GM21515 (cell line): ENCODE results near the gene PRSS38.

Experiments used
- ATAC-seq: cut with Tn5 transposase; IDR thresholded peaks from one replicate; pipeline ENCODE4 v1.9.1; 2021; ENCODE audit not compliant: unreplicated experiment

The PRSS38 gene

DNA sequence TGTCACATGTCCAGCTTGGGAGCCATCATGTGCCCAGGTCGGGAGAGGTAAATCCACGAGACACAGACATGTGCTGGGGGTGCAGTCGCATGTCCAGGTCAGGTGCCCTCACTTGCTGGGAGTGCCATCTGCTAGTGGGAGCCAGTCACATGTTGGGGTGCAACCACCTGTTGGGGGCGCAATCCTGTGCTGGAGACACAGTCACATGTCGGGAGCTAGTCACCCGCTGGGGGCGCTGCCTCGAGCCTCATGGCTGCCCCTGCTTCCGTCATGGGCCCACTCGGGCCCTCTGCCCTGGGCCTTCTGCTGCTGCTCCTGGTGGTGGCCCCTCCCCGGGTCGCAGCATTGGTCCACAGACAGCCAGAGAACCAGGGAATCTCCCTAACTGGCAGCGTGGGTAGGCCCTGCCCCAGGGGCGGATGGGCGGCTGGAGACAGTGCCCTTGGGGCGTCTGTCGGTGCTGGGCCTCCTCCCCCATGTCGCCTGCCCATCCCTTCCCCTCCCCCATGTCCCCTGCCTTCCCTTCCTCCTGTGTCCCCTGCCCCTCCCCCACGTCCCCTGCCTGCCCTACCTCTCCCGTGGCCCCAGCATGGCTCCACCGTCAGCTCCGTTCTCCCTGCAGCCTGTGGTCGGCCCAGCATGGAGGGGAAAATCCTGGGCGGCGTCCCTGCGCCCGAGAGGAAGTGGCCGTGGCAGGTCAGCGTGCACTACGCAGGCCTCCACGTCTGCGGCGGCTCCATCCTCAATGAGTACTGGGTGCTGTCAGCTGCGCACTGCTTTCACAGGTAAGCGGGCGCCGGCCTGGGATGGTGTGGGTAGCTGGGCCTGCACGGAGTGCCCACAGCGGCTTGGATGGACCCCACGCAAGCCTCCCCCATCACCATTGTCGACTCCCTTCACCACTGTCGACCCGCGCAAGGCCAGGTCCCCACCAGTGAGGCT lies at the start of gene PRSS38:
Gene PRSS38, plus strand, starts transcription at position 208 of the 942 bp plus-strand sequence. Its CDS starts 42 bp downstream, at position 250.
- no peak for ATAC-seq

DNA sequence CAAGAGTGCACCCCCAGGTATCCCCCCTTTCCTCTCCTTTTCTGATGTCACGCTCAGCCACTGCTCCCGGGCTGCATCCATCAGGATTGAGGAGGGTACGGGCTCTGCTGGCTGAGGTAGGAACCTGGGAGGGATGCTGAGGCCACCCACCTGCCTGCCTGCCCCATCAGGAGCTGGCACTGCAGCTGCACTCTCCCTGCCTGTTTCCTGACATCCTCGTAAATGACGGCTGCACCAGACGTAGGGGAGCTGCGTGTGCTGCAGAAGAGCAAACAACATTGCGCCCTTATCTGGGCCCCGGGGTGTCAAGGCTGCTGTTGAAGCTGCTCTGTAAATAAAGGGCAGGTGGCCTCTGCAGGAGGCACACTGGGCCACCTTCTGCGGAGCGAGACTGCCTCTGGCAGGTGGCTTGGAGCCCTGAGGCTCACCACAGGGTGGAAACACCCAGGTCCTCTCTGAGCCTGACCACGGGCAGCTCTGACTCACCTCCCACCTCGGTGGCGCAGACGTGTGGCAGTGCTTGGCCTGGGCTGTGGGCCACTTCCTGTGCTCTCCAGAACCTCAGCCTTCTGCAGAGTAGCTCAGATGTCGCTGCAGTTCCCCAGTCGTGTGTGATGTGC lies 49.4 kb upstream of the PRSS38 start:
- ATAC-seq = no peak

DNA sequence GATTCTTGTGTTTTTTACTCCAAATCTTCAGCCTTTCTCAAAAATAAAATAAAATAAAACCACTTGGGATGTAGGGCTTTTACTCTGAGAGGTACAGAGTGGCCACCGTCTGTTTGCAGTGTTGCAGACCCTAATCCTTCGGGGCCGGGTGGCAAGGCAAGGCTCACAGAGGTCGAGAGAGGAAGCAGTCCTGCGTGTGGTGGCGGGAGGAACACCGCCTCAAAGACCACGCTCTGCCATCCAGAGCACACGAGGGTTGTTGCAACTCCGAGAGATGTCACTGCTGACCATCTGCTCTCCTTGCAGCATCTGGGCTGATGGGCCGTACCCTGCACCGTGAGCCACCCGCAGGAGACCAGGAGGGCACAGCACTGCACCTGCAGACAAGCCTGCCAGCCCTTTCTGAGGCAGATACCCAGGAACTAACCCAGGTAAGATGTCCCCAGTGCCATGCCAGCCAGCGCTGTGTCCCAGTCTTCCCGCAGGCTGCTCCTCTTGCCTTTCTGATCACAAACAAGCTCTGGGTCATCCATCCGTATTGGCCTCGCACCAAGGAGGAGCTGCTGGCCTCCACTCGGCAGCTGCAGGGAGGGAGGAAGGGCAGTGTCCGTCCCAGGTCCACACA lies 48.7 kb upstream of the PRSS38 start:
- ATAC-seq = no peak

DNA sequence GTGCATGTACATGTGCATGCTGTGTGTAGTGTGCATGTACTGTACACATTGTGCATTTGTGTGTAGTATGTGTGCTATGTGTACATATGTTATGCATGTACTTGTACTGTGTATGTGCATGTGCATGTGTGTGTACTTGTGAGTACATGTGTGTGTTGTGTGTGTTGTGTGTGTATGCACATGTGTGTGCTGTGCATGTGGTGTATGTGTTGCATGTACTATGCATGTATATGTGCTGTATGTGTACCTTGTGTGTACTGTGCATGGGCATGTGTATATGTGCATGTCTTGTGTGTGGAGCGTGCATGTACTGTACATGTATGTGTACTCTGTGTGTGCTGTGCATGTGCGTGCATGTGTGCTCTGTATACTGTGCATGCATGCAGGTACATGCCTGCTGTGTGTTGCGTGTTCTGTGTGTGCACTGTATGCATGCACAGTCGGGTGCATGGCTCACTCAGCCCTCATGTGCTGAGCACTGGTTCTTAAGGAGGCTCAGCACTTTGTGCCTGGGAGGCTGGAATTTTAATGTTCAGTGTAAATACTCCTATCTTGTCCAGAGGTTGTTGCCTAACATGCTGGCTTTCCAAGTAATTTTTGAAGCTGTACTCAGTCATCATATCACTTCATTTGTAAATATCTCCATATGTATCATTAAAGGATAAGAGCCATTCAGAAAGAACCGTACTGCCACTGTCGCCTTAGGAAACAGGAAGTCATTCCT lies 47.9 kb upstream of the PRSS38 start:
- no peak for ATAC-seq

DNA sequence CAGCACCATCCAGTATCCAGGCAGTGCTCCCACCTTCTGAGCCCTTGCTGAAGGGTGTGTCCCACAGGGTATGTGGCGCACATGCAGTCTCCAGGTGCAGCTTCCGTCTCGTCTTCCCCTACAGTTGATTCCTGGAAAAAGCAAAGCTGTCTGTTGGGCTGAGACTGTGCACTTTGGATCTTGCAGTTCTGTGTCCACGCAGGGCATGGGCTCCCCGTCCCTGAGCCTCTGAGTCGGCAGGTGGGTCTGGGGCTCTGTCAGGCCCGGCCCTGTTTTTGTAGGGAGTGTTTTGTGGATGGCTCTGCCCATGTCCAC lies 47.4 kb upstream of the PRSS38 start:
- ATAC-seq = no peak

DNA sequence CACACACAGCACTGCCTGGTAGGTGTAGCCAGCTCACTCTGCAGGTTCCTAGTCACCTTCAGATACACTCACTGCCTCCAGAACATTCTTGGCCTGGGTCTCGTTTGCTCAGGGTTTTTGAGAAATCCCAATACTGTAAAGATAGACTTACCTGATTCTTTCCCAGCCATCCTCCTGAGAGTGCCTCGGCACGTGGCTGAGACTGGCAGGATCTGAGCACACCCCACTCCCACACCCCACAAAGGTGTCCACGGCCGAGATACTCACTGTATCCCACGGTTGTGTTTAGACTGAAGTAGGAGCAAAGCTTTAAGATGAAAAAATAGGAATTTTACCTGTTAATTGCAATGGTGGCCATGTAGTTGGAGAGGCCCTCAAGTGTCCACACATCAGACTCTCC lies 46.8 kb upstream of the PRSS38 start:
- no peak for ATAC-seq

DNA sequence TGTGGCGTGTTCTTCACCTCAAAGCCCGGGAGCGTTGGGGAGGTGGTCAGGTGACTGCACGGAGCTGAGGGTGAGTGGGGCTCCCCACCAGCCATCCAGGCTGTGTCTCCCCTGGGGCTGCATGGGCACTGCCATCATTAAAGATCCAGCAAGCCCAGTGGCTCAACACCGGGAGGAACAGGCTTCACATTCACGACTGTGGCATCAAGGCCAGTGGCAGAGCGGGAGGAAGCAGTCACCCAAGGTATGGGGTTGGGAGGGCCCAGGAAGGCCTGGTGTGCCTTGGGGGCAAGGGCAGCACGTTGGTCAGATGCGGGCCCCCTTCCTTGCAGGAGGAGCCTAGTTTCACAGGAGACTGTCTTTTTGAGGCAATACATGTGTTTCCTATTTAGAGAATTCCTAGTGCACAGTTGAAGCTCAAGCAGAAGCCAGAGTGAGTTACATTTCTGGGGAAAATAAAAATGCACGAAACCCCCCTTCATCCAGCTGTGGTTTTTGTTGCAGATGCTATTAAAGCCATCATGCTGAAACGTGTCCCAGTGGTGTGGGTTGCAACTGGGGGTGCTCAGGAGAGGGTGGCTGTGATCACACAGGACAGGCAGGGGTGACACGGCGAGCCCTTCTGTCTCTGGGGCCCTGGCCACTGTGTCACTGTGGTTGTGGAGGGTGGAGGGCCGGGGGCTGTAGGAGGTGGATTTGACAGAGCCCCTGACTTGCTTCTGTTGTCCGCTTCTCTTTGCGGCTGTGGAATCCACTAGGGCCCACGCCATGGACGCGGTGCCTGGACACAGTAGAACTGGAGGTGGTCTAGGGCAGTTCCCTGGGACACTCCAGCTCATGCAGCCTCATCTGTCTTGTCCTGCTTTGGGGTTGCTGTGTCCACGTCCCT lies 46.2 kb upstream of the PRSS38 start:
- no peak for ATAC-seq

DNA sequence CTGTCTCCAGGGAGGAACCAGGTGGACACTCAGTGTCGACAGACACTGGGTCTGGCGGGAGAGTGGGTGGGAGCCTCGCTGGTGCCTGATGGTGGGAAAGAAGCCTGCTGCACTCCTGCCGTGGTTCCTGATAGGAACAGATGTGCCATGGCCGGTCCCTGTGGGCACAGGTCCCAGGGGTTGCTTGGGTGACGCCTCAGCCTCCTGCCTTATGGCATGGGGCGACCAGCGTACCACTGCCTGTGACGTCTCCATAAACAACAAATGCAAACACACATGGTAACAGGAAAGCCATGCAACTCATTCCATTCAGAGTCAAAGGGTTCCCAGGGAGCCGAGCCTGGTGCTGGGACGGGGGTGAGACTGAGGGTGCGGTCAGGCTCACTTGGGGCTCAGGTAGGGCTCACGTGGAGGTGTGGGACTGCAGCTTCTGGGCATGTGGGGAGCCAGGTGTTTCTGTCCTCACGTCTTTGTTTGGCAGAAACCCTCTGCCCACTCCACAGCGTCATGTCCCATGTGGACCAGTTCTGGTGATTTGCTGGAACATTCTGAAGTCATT lies 45.5 kb upstream of the PRSS38 start:
- ATAC-seq = no peak

DNA sequence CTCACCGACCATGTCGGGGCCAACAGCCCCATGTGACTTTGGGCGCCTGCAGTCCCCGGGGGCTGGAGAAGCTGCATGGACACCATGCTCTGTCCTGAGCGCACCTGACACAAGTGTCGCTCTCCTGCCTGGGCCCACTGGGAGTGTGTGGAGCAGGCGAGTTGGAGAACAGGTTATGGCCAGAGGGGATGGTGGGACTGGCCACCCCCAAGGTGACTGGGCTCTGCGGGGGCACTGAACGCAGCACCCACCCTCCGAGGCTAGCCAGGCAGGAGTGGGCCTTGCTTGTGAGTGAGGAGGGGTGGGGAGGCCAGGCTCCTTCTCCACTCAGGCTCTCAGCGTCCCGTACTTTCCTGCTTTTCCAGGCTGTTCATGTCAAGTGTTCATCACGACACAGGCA lies 44.7 kb upstream of the PRSS38 start:
- no peak for ATAC-seq

DNA sequence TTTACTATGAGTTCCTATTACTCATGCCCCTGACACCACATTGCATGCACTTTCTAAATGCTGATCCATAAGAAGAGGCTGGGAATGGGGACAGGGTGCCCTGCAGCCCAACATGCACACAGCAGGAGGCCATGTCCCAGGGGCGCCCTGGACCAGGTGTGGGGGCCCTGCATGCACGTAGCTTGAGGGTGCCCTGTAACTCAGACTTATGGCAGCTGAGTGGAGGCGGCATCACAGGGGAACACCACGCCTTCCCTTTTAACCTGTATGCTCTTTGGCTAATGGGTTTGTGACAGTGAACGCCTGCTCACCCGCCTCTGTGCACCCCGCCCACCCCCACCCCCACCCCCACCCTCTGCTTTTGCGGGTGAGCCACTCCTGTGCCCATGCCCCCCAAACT lies 44.1 kb upstream of the PRSS38 start:
- ATAC-seq = no peak

DNA sequence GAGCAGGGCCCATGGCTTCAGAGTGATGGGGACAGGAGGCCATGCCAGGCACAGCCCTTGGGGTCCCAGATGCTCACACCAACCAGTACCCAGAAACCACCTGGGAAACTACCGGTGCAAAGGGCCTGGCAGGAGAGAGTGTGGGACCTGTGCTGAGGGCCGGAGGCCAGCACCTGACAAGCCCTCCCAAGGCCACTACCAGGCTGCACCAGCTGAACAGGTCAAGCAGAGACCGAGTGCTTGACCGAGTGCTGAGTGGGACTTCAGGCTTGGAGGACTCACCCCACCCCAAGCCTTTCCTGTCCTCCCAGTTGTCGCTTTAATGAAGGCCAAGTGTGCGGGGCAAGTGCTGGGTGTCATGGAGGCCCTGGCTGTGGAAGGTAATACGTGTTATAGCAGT lies 43.7 kb upstream of the PRSS38 start:
- ATAC-seq = no peak

DNA sequence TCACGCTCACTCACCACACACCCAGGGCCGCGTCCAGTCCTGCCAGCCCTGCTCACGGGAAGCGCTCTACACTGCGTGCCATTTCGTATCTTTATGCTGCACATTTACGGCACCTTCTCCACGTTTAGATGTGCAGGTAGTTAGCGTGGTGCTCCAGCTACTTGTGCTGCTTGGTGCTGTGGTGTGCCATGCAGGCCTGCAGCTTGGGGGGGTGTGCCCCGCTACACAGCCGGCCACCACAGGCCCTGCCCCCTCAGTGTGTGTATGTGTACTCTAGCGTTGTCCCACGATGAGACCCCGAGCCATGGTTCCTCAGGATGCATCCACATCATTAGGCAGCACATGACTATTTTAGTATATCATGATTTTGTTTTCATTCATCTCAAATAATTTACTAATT lies 41.9 kb upstream of the PRSS38 start:
- ATAC-seq = no peak

DNA sequence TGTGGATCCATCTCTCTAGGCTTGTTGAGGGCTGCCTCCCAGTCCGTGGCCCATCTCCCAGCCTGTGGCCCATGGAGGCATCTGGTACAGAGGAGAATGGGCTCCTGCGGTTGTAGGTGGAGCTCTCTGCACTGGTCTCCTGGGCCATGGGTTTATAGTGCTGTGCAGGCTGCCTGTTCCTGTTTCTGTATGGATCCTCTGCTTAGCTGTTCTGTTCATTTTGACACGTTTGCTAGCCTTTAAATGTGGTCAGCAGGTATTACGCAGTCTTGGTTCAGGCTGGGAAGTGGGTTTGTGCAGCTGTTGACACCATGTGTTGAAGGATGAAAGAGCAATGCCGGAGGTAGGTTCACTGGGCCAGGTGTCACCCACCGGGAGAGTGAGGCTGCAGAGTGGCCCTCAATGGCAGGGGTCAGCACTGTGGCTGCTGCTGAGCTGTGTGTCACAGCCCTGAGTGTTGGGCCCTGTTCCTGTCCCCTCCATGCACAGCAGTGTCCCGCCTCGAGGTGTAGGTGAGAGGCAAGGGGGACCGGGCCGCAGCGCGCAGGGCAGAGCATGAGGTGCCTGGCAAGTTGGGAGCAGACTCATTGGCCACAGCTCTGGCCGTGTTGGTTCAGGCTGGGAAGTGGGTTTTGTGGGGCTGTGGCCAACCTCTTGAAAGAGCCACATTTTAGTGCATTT lies 41.3 kb upstream of the PRSS38 start:
- ATAC-seq = no peak

DNA sequence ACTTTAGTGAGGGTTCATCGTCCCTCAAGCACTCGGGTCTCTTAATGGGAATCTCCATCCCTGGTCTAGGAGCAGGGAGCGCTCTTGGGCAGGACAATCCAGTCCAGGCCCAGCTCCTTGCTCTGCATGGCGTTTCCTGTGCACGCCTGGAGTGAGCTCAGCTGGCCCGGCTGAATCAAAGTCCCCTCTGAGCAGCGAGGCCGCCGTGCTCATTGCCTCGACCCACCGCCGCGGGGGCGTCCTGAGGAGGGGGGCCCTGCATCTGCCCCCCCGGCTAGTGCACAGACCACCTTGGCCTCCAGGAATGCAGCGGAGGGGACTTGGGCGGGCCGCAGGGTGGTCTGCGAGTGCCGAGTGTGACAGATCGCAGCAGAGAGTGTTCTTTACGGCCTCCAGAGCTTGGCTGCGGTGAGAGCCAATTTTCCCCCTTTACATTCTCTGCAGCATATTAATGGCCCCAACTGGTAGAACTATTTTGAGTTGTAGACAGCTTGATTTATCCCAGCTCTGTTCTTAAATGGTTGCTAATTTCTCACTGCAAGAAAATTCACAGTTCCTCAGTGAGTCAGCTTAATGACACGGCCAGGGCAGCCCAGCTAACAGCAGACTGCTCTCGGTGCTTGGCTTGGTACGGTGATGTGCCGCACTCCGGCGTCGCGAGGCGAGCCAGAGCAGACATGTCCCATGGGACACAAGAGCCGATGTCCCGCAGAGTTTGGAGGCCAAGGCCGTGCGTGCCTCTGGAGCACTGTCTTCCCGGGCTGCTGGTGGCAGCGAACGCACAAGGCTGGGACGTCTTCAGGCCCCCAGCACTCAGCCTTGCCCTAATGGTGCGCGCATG lies 40.4 kb upstream of the PRSS38 start:
- no peak for ATAC-seq

DNA sequence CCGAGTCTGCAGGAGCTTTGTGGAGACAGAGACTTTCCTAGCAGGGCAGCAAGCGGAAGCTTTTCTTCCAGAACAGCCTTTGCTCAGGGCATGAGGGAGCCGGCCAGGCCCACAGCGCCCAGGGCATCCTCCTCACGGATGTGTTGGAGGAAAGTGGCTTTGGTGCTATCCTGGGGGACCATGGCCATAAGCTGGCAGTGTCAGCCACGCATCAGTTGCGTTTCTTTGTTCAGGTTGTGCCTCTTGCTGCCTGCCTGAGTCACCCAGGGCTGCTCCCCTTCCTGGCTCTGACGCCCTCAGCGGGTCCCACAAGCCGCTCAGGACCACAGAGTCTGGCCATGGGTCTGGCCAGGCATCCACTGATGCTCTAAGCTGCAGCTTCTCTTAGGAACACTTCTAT lies 39.6 kb upstream of the PRSS38 start:
- ATAC-seq = no peak

DNA sequence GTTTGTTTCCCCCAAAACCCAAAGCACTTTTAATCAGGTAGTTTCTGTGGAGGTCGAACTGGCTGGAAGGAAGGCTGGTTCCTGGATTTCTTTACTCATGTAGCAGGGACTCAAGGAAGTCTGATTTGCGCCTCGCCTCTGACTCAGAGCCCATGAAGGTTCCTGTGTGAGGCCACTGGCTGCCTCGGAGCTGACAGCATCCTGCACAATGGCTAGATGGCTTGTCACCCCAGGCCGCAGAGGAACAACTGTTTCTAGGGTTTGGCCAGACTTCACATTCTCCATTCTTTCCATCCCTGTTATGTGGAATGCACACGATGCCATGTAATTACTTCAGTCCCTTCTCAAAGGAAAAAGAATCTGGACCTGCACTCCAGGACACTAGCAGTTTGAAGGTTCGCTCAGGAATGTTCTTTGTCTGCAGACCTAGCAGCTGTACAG lies 39.1 kb upstream of the PRSS38 start:
- ATAC-seq = no peak

DNA sequence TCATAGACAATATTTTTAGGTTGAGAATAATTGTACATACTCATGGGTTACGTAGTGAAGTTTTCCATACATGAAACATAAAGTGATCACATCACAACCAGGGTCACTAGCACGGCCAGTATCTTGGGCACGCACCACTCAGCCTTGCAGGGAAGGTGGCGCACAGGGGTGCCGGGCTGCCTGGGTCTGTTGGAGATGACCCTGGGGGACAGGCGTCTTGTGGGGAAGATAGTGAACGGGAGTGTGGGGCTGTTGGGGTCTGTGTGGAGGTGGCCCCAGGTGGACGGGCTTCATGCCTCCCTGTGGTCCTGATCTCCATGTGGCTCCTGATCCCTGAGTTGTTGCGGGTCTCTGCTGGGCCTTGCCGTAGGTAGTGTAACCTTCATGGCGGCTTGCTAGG lies 38.3 kb upstream of the PRSS38 start:
- no peak for ATAC-seq

DNA sequence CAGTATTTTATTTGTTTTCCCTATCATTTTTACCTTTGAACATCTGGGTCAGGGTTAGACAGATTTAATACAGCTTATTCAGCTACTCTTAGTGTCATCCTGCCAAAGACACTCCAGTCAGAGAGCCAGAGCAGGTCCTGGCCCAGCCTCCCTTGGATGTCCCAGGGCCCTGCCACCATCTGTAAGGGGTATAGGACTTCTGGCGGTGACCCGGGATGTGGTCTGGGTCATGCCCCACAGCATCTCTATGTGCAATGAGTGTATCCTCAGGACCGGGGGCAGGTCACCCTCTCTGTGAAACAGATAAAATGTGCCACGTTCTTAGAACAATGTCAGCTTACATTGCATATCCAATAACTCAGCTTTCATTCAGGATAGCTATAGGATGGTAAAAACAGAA lies 37.8 kb upstream of the PRSS38 start:
- ATAC-seq = no peak
